ENCODE data around the gene IGFBP1. TPM values are rescaled to one million over a fixed set of nuclear protein-coding genes. Genes with fewer than 3 reads are reported as not detected.
A peak's percentile ranks its signal among the peaks of the same experiment; 100 is the strongest.

Gene IGFBP1
- total RNA-seq, 5 donors from 2014 or later (not counting 1 experiment from before 2014, with no cell fraction given) = 0.38 to 0.44 TPM; not detected in 3

DNA sequence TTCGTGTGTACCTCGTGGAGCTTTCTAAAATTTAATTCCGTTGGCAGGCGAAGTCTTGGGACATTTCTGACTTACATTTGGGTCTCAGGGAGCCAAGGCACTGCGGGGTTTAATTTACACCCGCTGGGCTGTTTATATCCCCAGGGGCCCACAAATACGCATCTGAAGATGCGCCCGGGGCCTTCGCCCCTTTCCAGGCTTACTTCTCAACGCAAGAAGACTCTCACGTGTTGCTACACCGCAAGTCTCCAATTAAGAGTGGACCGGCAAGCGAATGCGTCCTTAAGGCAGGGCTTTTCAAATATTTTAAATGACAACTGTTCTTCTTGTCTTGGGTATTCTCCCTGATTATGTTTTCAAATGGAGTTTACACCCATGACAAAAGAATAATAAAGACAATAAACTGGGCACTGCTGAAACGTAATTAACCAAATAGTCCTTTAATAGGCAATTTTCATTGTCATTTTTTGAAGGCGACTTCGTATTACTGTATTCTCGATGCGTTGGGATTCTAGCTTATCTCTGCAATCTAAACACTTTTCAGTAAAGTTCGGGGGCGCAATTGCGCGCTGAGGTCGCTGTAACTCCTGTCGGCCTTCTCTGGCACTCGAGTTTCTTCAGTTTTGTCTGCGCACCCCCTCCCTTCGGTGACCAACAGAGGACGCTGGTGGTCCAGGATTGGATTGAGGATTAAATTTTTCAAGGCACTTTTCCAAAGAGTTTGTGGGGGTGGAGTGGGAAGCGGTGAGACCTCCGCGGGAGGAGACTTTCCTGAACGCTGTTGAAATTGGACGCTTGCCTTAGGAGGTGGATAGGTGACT lies 33.6 kb downstream of the IGFBP1 start:
- Histone ChIP-seq H3K27me3 (replicated peaks in 1 of 2; ENCODE audit: control insufficient read depth in 2 of 2, extremely low read depth in 1 of 2, insufficient read depth in 2 of 2, low read length in 1 of 2) (peaks cover 29 to 41% of the 10 kb centered on the region in 2 experiments), H3K4me1 (ENCODE audit: control insufficient read depth in 1 of 2, extremely low read depth in 1 of 2, insufficient read depth in 2 of 2, low read length in 2 of 2) (peaks cover 6 to 33% of the 10 kb centered on the region in 2 experiments), H3K4me3 (ENCODE audit: control insufficient read depth in 1 of 2, extremely low read depth in 1 of 2, low read length in 1 of 2) (peak overlapping the region in 1 of 2 donors; percentile 24), H3K36me3 (ENCODE audit: control insufficient read depth in 2 of 2, extremely low read depth in 1 of 2, insufficient read depth in 1 of 2, low read length in 1 of 2) (no peaks in the 10 kb centered on the region), H3K9me3 (no peaks in the 10 kb centered on the region), H3K27ac (ENCODE audit: low read length) (peak overlapping the region; percentile 38)
- no peak for ATAC-seq (replicated peaks in 1 of 4)
- H3K4me1 Mint-ChIP-seq = peaks cover 23 to 44% (median 35%) of the 10 kb centered on the region in 3 donors
- no peaks in the 10 kb centered on the region for H3K9me3 Mint-ChIP-seq
- H3K27ac Mint-ChIP-seq = peak overlapping the region; percentile 76 to 85
- 6% methylated on average over 21 of the region's 36 CpGs for WGBS (ENCODE audit: insufficient coverage)
- H3K4me3 Mint-ChIP-seq = peak overlapping the region; percentile 45 to 63 (median 53)
- H3K27me3 Mint-ChIP-seq = peaks cover 62 to 65% of the 10 kb centered on the region in 2 donors
- DNase-seq = peak in 6 of 35 experiments; percentile 11 to 34 (median 16)
- H3K36me3 Mint-ChIP-seq = no peaks in the 10 kb centered on the region
- POLR2A ChIA-PET = interaction anchor here in 1 of 2 donors (0.6 kb wide), 2 partner anchors 8 to 158 kb away, joined by 3 read pairs; no protein-coding TSS in a partner anchor
- CTCF ChIA-PET = interaction anchor here (0.9 to 2.0 kb wide), 5 partner anchors 8 to 1170 kb away, joined by 3 to 9 read pairs (median 4); no protein-coding TSS in a partner anchor

- ChIA-PET CTCF (interaction anchor here (0.6 to 2.0 kb wide), 8 partner anchors 9 to 1169 kb away, joined by 3 to 9 read pairs (median 4); no protein-coding TSS in a partner anchor), POLR2A (interaction anchor here in 1 of 2 donors (0.6 kb wide), 1 partner anchor 158 kb away, joined by 3 read pairs; no protein-coding TSS in a partner anchor)
- Histone ChIP-seq H3K27me3 (replicated peaks in 1 of 2; ENCODE audit: control insufficient read depth in 2 of 2, extremely low read depth in 1 of 2, insufficient read depth in 2 of 2, low read length in 1 of 2) (peaks cover 28 to 34% of the 10 kb centered on the region in 2 experiments), H3K36me3 (ENCODE audit: control insufficient read depth in 2 of 2, extremely low read depth in 1 of 2, insufficient read depth in 1 of 2, low read length in 1 of 2) (no peaks in the 10 kb centered on the region), H3K27ac (ENCODE audit: low read length) (peak overlapping the region; percentile 38), H3K4me1 (ENCODE audit: control insufficient read depth in 1 of 2, extremely low read depth in 1 of 2, insufficient read depth in 2 of 2, low read length in 2 of 2) (peaks cover 6 to 30% of the 10 kb centered on the region in 2 experiments), H3K4me3 (ENCODE audit: control insufficient read depth in 1 of 2, extremely low read depth in 1 of 2, low read length in 1 of 2) (peak overlapping the region; percentile 12 to 54), H3K9me3 (no peaks in the 10 kb centered on the region)
- Mint-ChIP-seq H3K9me3 (no peaks in the 10 kb centered on the region), H3K27ac (peak overlapping the region; percentile 76 to 85), H3K4me3 (peak overlapping the region; percentile 53 to 67 (median 63)), H3K27me3 (peaks cover 56% of the 10 kb centered on the region in 2 donors), H3K4me1 (peaks cover 23 to 44% (median 35%) of the 10 kb centered on the region in 3 donors), H3K36me3 (no peaks in the 10 kb centered on the region)
- WGBS (ENCODE audit: insufficient coverage) = 2% methylated on average over 10 of the region's 11 CpGs
- DNase-seq (peak in 6 of 35 experiments; percentile 15 to 39 (median 18)), ATAC-seq (replicated peaks in 1 of 4) (peak in 3 of 4 experiments; percentile 36 to 50 (median 47))
Measured at GRCh38 chr7:45922810-45923209, 34.5 kb downstream of the IGFBP1 start.

DNA sequence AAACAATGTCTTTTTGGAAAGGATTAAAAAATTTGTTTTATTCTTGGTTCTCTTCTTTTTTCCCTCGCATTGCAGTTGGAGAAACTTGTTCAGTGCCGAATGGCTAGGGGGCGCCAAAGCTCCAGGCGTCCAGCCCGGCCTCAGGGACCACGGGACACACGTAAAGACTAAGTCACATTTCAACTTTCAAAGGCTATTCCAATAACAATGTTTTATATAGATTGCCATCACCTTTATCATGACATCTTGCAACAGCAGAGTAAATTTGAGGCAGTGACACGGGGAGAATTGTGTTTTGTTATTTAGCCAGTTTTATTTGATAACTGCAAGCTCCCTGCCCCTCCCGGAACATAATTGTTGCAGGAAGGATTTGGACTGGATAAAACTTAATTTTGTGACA lies 35.0 kb downstream of the IGFBP1 start:
- Histone ChIP-seq H3K4me3 (ENCODE audit: control insufficient read depth in 1 of 2, extremely low read depth in 1 of 2, low read length in 1 of 2) (peak overlapping the region in 1 of 2 donors; percentile 12), H3K27me3 (replicated peaks in 1 of 2; ENCODE audit: control insufficient read depth in 2 of 2, extremely low read depth in 1 of 2, insufficient read depth in 2 of 2, low read length in 1 of 2) (peaks cover 24 to 30% of the 10 kb centered on the region in 2 experiments), H3K4me1 (ENCODE audit: control insufficient read depth in 1 of 2, extremely low read depth in 1 of 2, insufficient read depth in 2 of 2, low read length in 2 of 2) (peaks cover 6 to 28% of the 10 kb centered on the region in 2 experiments), H3K27ac (ENCODE audit: low read length) (no peak overlapping the region), H3K36me3 (ENCODE audit: control insufficient read depth in 2 of 2, extremely low read depth in 1 of 2, insufficient read depth in 1 of 2, low read length in 1 of 2) (no peaks in the 10 kb centered on the region), H3K9me3 (no peaks in the 10 kb centered on the region)
- no peaks in the 10 kb centered on the region for H3K9me3 Mint-ChIP-seq
- DNase-seq = peak in 24 of 35 experiments; percentile 21 to 62 (median 36)
- H3K4me1 Mint-ChIP-seq = peaks cover 23 to 40% (median 35%) of the 10 kb centered on the region in 3 donors
- ChIA-PET POLR2A (no interaction called here), CTCF (interaction anchor here (0.9 to 2.0 kb wide), 4 partner anchors 9 to 1169 kb away, joined by 3 to 9 read pairs (median 3); no protein-coding TSS in a partner anchor)
- no peak for ATAC-seq (replicated peaks in 1 of 4)
- H3K4me3 Mint-ChIP-seq = peak overlapping the region; percentile 53 to 67 (median 63)
- H3K27me3 Mint-ChIP-seq = peaks cover 51 to 54% of the 10 kb centered on the region in 2 donors
- peak overlapping the region; percentile 76 to 85 for H3K27ac Mint-ChIP-seq
- no CpG with 5 or more reads among the region's 9 CpGs for WGBS (ENCODE audit: insufficient coverage)
- H3K36me3 Mint-ChIP-seq = no peaks in the 10 kb centered on the region

DNA sequence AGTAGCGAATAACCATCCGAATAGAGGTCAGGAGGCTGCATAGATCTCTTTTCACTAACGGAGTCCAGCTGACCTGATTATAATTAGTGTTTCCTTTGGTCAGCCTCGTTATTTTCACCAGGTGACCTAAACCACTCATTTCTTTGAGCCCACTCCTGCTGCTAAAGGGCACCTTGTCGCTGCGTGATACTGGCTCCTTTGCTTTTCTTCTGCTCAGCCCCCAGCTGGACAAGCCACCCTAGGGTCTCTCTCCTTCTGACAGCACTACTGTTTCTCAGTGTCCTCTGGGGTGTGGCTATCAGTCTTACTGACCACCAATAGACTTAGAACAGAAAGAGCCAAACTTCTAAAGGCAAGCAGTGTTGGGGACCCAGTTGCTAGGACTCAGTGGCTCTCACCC lies 35.5 kb downstream of the IGFBP1 start:
- Histone ChIP-seq H3K4me1 (ENCODE audit: control insufficient read depth in 1 of 2, extremely low read depth in 1 of 2, insufficient read depth in 2 of 2, low read length in 2 of 2) (peaks cover 6 to 24% of the 10 kb centered on the region in 2 experiments), H3K27ac (ENCODE audit: low read length) (no peak overlapping the region), H3K27me3 (replicated peaks in 1 of 2; ENCODE audit: control insufficient read depth in 2 of 2, extremely low read depth in 1 of 2, insufficient read depth in 2 of 2, low read length in 1 of 2) (peaks cover 24 to 26% of the 10 kb centered on the region in 2 experiments), H3K4me3 (ENCODE audit: control insufficient read depth in 1 of 2, extremely low read depth in 1 of 2, low read length in 1 of 2) (no peak overlapping the region), H3K36me3 (ENCODE audit: control insufficient read depth in 2 of 2, extremely low read depth in 1 of 2, insufficient read depth in 1 of 2, low read length in 1 of 2) (no peaks in the 10 kb centered on the region), H3K9me3 (no peaks in the 10 kb centered on the region)
- Mint-ChIP-seq H3K27ac (no peak overlapping the region), H3K4me3 (no peak overlapping the region), H3K9me3 (peaks cover 0 to 5% (median 0%) of the 10 kb centered on the region in 3 donors), H3K36me3 (no peaks in the 10 kb centered on the region), H3K4me1 (peaks cover 23 to 37% (median 33%) of the 10 kb centered on the region in 3 donors), H3K27me3 (peaks cover 46 to 55% of the 10 kb centered on the region in 2 donors)
- ATAC-seq (replicated peaks in 1 of 4) (no peak), DNase-seq (no peak)
- ChIA-PET CTCF (interaction anchor here in 1 of 2 donors (2.0 kb wide), 1 partner anchor 10 kb away, joined by 9 read pairs; no protein-coding TSS in a partner anchor), POLR2A (no interaction called here)
- 64% methylated on average over 6 of the region's 6 CpGs for WGBS (ENCODE audit: insufficient coverage)

GRCh38 chr7:45924283-45924682 lies 36.0 kb downstream of the IGFBP1 start:
- H3K9me3 ChIP-seq = no peaks in the 10 kb centered on the region
- Mint-ChIP-seq H3K4me3 (no peak overlapping the region), H3K4me1 (peaks cover 23 to 34% (median 29%) of the 10 kb centered on the region in 3 donors), H3K9me3 (peaks cover 0 to 5% (median 0%) of the 10 kb centered on the region in 3 donors), H3K36me3 (no peaks in the 10 kb centered on the region), H3K27me3 (peaks cover 43 to 52% of the 10 kb centered on the region in 2 donors), H3K27ac (no peak overlapping the region)
- no peaks in the 10 kb centered on the region for H3K36me3 ChIP-seq (ENCODE audit: control insufficient read depth in 2 of 2, extremely low read depth in 1 of 2, insufficient read depth in 1 of 2, low read length in 1 of 2)
- peaks cover 22 to 26% of the 10 kb centered on the region in 2 experiments for H3K27me3 ChIP-seq (replicated peaks in 1 of 2; ENCODE audit: control insufficient read depth in 2 of 2, extremely low read depth in 1 of 2, insufficient read depth in 2 of 2, low read length in 1 of 2)
- no peak for ATAC-seq (replicated peaks in 1 of 4)
- no peak overlapping the region for H3K27ac ChIP-seq (ENCODE audit: low read length)
- no peak for DNase-seq
- WGBS (ENCODE audit: insufficient coverage) = 68% methylated on average over 3 of the region's 5 CpGs
- H3K4me3 ChIP-seq (ENCODE audit: control insufficient read depth in 1 of 2, extremely low read depth in 1 of 2, low read length in 1 of 2) = no peak overlapping the region
- ChIA-PET POLR2A (no interaction called here), CTCF (no interaction called here)
- peaks cover 6 to 24% of the 10 kb centered on the region in 2 experiments for H3K4me1 ChIP-seq (ENCODE audit: control insufficient read depth in 1 of 2, extremely low read depth in 1 of 2, insufficient read depth in 2 of 2, low read length in 2 of 2)

- Histone ChIP-seq H3K4me3 (ENCODE audit: control insufficient read depth in 1 of 2, extremely low read depth in 1 of 2, low read length in 1 of 2) (no peak overlapping the region), H3K4me1 (ENCODE audit: control insufficient read depth in 1 of 2, extremely low read depth in 1 of 2, insufficient read depth in 2 of 2, low read length in 2 of 2) (peaks cover 3 to 6% of the 10 kb centered on the region in 2 experiments), H3K36me3 (ENCODE audit: control insufficient read depth in 2 of 2, extremely low read depth in 1 of 2, insufficient read depth in 1 of 2, low read length in 1 of 2) (no peaks in the 10 kb centered on the region), H3K27me3 (replicated peaks in 1 of 2; ENCODE audit: control insufficient read depth in 2 of 2, extremely low read depth in 1 of 2, insufficient read depth in 2 of 2, low read length in 1 of 2) (peaks cover 5 to 6% of the 10 kb centered on the region in 2 experiments), H3K9me3 (no peaks in the 10 kb centered on the region), H3K27ac (ENCODE audit: low read length) (no peak overlapping the region)
- peaks cover 0 to 5% (median 0%) of the 10 kb centered on the region in 3 donors for H3K9me3 Mint-ChIP-seq
- POLR2A ChIA-PET = no interaction called here
- 40% methylated on average over 1 of the region's 3 CpGs for WGBS (ENCODE audit: insufficient coverage)
- ATAC-seq (replicated peaks in 1 of 4) = no peak
- CTCF ChIA-PET = no interaction called here
- H3K4me3 Mint-ChIP-seq = peak overlapping the region in 2 of 3 donors; percentile 11 to 45
- peak overlapping the region in 1 of 2 donors; percentile 50 for H3K27ac Mint-ChIP-seq
- DNase-seq = no peak
- H3K4me1 Mint-ChIP-seq = peaks cover 8 to 12% (median 9%) of the 10 kb centered on the region in 3 donors
- H3K27me3 Mint-ChIP-seq = peaks cover 18 to 32% of the 10 kb centered on the region in 2 donors
- H3K36me3 Mint-ChIP-seq = no peaks in the 10 kb centered on the region
Measured at GRCh38 chr7:45927721-45928120, 39.4 kb downstream of the IGFBP1 start.
